Adrenal gland (tissue), 12 donors: ENCODE data around the gene MAGEA8. TPM values are rescaled to one million over a fixed set of nuclear protein-coding genes. Genes with fewer than 3 reads are reported as not detected.

ENCODE experiments used
- DNase-seq, 7 donors: peaks; one replicate each; pipeline ENCODE4 v3.0.0-alpha.2; 2019 to 2020
- H3K27ac ChIP-seq, 5 donors: fragments of 200-600 bp; sonication (generic) in 4 of 5; 1 replicate in 3 of 5; 2 replicates in 2 of 5; pipeline versions ENCODE4 v1.5.1 to v1.8.0; 2016 to 2020; ENCODE audit warnings: mild to moderate bottlenecking in 1 of 5
- H3K27me3 ChIP-seq: fragments of 200-600 bp; 2 replicates; pipeline ENCODE4 v1.8.0; 2021
- H3K36me3 ChIP-seq, 2 donors: fragments of 200-600 bp; replicated peaks in 1 of 2; 1 replicate in 1 of 2; 2 replicates in 1 of 2; pipeline versions ENCODE4 v1.5.1 to v1.8.0; 2018 to 2022
- H3K4me1 ChIP-seq, 2 donors: fragments of 200-600 bp; replicated peaks in 1 of 2; 1 replicate in 1 of 2; 2 replicates in 1 of 2; pipeline versions ENCODE4 v1.5.1 to v1.8.0; 2018 to 2021
- H3K4me3 ChIP-seq, 4 donors: fragments of 200-600 bp; sonication (generic) in 3 of 4; one replicate each; pipeline ENCODE4 v1.5.1; 2016 to 2018
- H3K9me3 ChIP-seq, 3 donors: fragments of 200-600 bp; sonication (generic) in 1 of 3; replicated peaks in 1 of 3; 1 replicate in 2 of 3; 2 replicates in 1 of 3; pipeline versions ENCODE4 v1.5.1 to v1.8.0; 2016 to 2021
- CTCF ChIP-seq, 6 experiments: fragments of 450-650 bp in 4 of 6; fragments of 200-600 bp in 2 of 6; sonication (generic) in 1 of 6; IDR thresholded peaks; 1 replicate in 5 of 6; 2 replicates in 1 of 6; pipeline versions ENCODE4 v1.5.1 to v1.8.0; 2016 to 2021; ENCODE audit warnings: antibody characterized with exemption in 6 of 6, mild to moderate bottlenecking in 2 of 6, moderate library complexity in 1 of 6
- POLR2A ChIP-seq, 2 donors: fragments of 450-650 bp; IDR thresholded peaks; one replicate each; pipeline ENCODE4 v1.6.1; 2017; ENCODE audit warnings: antibody characterized with exemption in 2 of 2, mild to moderate bottlenecking in 2 of 2, moderate library complexity in 1 of 2
- WGBS, 4 donors: extraction: QIAGEN DNeasy Blood & Tissue Kit in 2 of 4; methylation state at CpG; one replicate each; pipeline versions ENCODE4 v1.1.5 to v1.1.7; 2013 to 2017; 5-methylcytosine and 5-hydroxymethylcytosine counted together
- intact Hi-C, 2 donors: fragments of 100-400 bp; cut with DNase I; formaldehyde crosslinking; loops; one replicate each; pipeline versions ENCODE4 v1.14.1 to v1.15.0; 2022 to 2023
- polyA plus RNA-seq, 3 donors: library from polyadenylated mRNA; stranded (reverse); fragments of 200-250 nt in 2 of 3; fragments of 350-450 nt in 1 of 3; fragmentation: Illumina TruSeq in 1 of 3; extraction: RNeasy Lipid Tissue Mini Kit (QIAGEN cat#74804) in 1 of 3; gene quantifications; one replicate each; pipeline ENCODE4 v1.2.3, GENCODE V29; 2013 to 2014
- total RNA-seq, 9 donors: library from RNA; depleted of rRNA in 4 of 9; stranded (reverse); fragments of >200 nt in 4 of 9; fragments of 120-200 nt in 1 of 9; fragmentation: NEBNext Ultra II Directional in 1 of 9; extraction: Animal tissue kit (Norgen Biotek cat#: 25700) in 1 of 9; gene quantifications; one replicate each; pipeline versions ENCODE4 v1.1.0 to v1.2.4, GENCODE V29; 2013 to 2023
- donor health status: healthy with polysubstance abuse.
- donor health status: Bipolar disorder and iron deficiency.
- donor health status: DM: yes; HTN: yes; CAD: no.
- donor health status: DM: no; HTN: no; CAD: no.
- donor health status: DM: no; HTN: no; CAD: no.
- donor health status: DM: yes; HTN: yes; CAD: no.

The MAGEA8 gene
- total and polyA plus RNA-seq, 12 donors = not detected

- WGBS, 4 donors = 77 to 90% (median 85%) methylated on average over 3 of the region's 3 CpGs
- H3K4me1 ChIP-seq = no peaks in the 10 kb centered on the region
- H3K27me3 ChIP-seq = peaks cover 5% of the 10 kb centered on the region
- no peak overlapping the region for H3K4me3 ChIP-seq
- no peaks in the 10 kb centered on the region for H3K9me3 ChIP-seq
- TF ChIP-seq CTCF (IDR thresholded peaks at IDR 0.05) (no peak), POLR2A (IDR thresholded peaks at IDR 0.05) (no peak)
- no peak overlapping the region for H3K27ac ChIP-seq
- no peak for DNase-seq
- intact Hi-C loops = no loop called here
- H3K36me3 ChIP-seq = no peaks in the 10 kb centered on the region
Measured at GRCh38 chrX:149848855-149849254, 32.1 kb upstream of the MAGEA8 start.

DNA sequence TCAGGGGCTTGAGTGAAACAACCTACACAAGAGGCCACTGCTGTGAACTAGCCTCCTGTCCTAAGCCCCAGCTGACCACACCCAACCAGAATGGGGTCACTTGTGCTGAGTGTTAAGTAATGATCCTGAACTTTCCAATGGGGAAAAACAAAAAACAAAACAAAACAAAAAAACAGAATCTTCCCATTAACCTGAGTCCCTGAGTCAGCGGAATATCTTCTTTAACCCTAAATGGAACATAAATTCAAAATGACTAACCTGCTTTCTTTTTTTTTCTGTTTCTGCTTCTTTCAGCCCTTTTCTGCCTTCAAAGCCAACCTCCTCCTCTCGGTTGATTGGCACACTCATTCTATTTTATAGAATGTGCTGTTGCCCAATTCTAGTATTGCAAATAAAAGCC lies 31.2 kb upstream of the MAGEA8 start:
- 72 to 80% (median 76%) methylated on average over 2 of the region's 2 CpGs for WGBS, 4 donors
- H3K9me3 ChIP-seq = no peaks in the 10 kb centered on the region
- H3K27ac ChIP-seq = no peak overlapping the region
- intact Hi-C loops = no loop called here
- H3K36me3 ChIP-seq = no peaks in the 10 kb centered on the region
- no peak for DNase-seq
- peaks cover 5% of the 10 kb centered on the region for H3K27me3 ChIP-seq
- TF ChIP-seq POLR2A (IDR thresholded peaks at IDR 0.05) (no peak), CTCF (IDR thresholded peaks at IDR 0.05) (no peak)
- H3K4me3 ChIP-seq = no peak overlapping the region
- no peaks in the 10 kb centered on the region for H3K4me1 ChIP-seq

DNA sequence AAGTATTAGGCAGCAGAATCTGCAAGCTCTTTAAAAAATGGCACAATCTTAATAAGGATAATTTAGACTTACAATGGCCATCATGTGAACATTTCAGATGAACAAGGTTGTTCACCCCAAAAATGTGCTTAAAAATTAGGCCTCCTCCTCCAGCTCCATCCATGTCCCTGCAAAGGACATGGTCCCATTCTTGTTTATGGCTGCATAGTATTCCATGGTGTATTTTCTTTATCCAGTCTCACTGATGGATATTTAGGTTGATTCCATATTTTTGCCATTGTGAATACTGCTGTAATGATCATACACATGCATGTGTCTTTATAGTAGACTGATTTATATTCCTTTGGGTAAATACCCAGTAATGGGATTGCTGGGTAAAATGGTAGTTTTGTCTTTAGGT lies 29.1 kb upstream of the MAGEA8 start:
- no peaks in the 10 kb centered on the region for H3K9me3 ChIP-seq
- no peak overlapping the region for H3K27ac ChIP-seq
- intact Hi-C loops = no loop called here
- no peak for DNase-seq
- H3K4me3 ChIP-seq = no peak overlapping the region
- H3K36me3 ChIP-seq = no peaks in the 10 kb centered on the region
- no peaks in the 10 kb centered on the region for H3K4me1 ChIP-seq
- TF ChIP-seq CTCF (IDR thresholded peaks at IDR 0.05) (no peak), POLR2A (IDR thresholded peaks at IDR 0.05) (no peak)
- peaks cover 5% of the 10 kb centered on the region for H3K27me3 ChIP-seq

DNA sequence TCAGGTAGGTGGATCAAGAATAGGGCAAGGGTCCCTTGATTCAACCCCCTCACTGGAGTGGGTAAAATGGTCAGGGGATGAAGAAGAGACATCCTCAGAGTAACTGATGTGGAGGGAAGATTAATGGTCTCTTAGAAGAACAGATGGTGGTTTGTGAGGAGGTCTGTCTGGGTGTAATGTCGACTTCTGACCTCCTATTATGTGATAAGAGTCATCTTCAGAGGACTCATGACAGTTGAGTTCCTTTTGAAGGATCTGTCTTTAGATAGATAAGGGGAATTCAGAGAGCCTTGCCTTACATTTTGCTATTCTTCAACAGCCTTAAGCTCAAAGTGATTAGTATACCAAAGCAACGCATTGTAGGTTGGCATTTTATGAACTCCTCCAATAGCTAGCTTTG lies 27.1 kb upstream of the MAGEA8 start:
- Histone ChIP-seq H3K4me1 (no peaks in the 10 kb centered on the region), H3K9me3 (no peaks in the 10 kb centered on the region), H3K27ac (no peak overlapping the region), H3K4me3 (no peak overlapping the region), H3K27me3 (peaks cover 2% of the 10 kb centered on the region), H3K36me3 (no peaks in the 10 kb centered on the region)
- WGBS, 4 donors = 33 to 57% (median 45%) methylated on average over 2 of the region's 2 CpGs
- TF ChIP-seq CTCF (IDR thresholded peaks at IDR 0.05) = no peak
- TF ChIP-seq POLR2A (IDR thresholded peaks at IDR 0.05) = no peak
- intact Hi-C loops = no loop called here
- DNase-seq = no peak
